NCI-H69 (cell line): ENCODE results near the gene BCAS3.
A peak's percentile ranks its signal among the peaks of the same experiment; 100 is the strongest.
"Not testable (repeated sequence)": the region's sequence is repeated elsewhere in the genome, so short reads cannot be mapped to it uniquely, and the experiment has no call there.

Source experiments
- DNase-seq: peaks from one replicate; lab custom pipeline; 2025; lab: John Stamatoyannopoulos, UW

Gene BCAS3

GRCh38 chr17:60887614-60888028 is 210.0 kb downstream of the BCAS3 start:
- DNase-seq = peak; percentile 62

GRCh38 chr17:60888812-60889709 is 211.4 kb downstream of the BCAS3 start:
- peak; percentile 76 for DNase-seq

- no peak for DNase-seq
Measured at GRCh38 chr17:60891149-60891548, 213.5 kb downstream of the BCAS3 start.

GRCh38 chr17:60893475-60893874 is 215.8 kb downstream of the BCAS3 start:
- DNase-seq = no peak

- no peak for DNase-seq
Measured at GRCh38 chr17:60896996-60897395, 219.3 kb downstream of the BCAS3 start.

GRCh38 chr17:60899115-60899514 is 221.5 kb downstream of the BCAS3 start:
- DNase-seq = no peak

GRCh38 chr17:60900688-60901087 is 223.0 kb downstream of the BCAS3 start:
- no peak for DNase-seq

GRCh38 chr17:60901242-60901641 is 223.6 kb downstream of the BCAS3 start:
- DNase-seq = no peak

- no peak for DNase-seq
Measured at GRCh38 chr17:60901806-60902205, 224.2 kb downstream of the BCAS3 start.

GRCh38 chr17:60902399-60902798 is 224.7 kb downstream of the BCAS3 start:
- no peak for DNase-seq

- DNase-seq = no peak
Measured at GRCh38 chr17:60904582-60904981, 226.9 kb downstream of the BCAS3 start.

GRCh38 chr17:60905709-60906108 is 228.1 kb downstream of the BCAS3 start:
- DNase-seq = no peak

GRCh38 chr17:60908324-60908723 is 230.7 kb downstream of the BCAS3 start:
- no peak for DNase-seq

GRCh38 chr17:60909405-60909804 is 231.8 kb downstream of the BCAS3 start:
- DNase-seq = no peak

- DNase-seq = no peak
Measured at GRCh38 chr17:60910415-60910814, 232.8 kb downstream of the BCAS3 start.

GRCh38 chr17:60914078-60914477 is 236.4 kb downstream of the BCAS3 start:
- DNase-seq = peak; percentile 10

- DNase-seq = no peak
Measured at GRCh38 chr17:60916043-60916442, 238.4 kb downstream of the BCAS3 start.

GRCh38 chr17:60920107-60920506 is 242.5 kb downstream of the BCAS3 start:
- DNase-seq = no peak

- DNase-seq = no peak
Measured at GRCh38 chr17:60923000-60923399, 245.3 kb downstream of the BCAS3 start.

GRCh38 chr17:60926466-60927183 is 249.0 kb downstream of the BCAS3 start:
- peak; percentile 38 for DNase-seq

GRCh38 chr17:60933739-60934138 is 256.1 kb downstream of the BCAS3 start:
- no peak for DNase-seq

- DNase-seq = no peak
Measured at GRCh38 chr17:60934723-60935122, 257.1 kb downstream of the BCAS3 start.

GRCh38 chr17:60935991-60936390 is 258.3 kb downstream of the BCAS3 start:
- not testable (repeated sequence) for DNase-seq
